GM23338 (cell line): ENCODE measurements around the gene VNN1.

Experiments
- CREB1 ChIP-seq: fragments of 250-450 bp; sonication (Bioruptor Pico); IDR thresholded peaks from 2 replicates; pipeline ENCODE4 v1.5.0; 2020; ENCODE audit warnings: low read depth, mild to moderate bottlenecking, moderate library complexity
- CTCF ChIP-seq, 2 experiments: fragments of 200-600 bp in 1 of 2; sonication (generic) in 1 of 2; conservative IDR thresholded peaks; 2 replicates each; pipeline versions ENCODE4 v1.5.1 to v1.6.1; 2016 to 2017; ENCODE audit warnings: antibody characterized with exemption in 2 of 2, low read depth in 2 of 2, mild to moderate bottlenecking in 2 of 2, moderate library complexity in 1 of 2
- EZH2 ChIP-seq: fragments of 200-600 bp; sonication (generic); IDR thresholded peaks from one replicate; pipeline ENCODE4 v1.8.0; 2017; ENCODE audit warnings: antibody characterized with exemption, mild to moderate bottlenecking, low read depth; ENCODE audit not compliant: unreplicated experiment
- EZH2phosphoT487 ChIP-seq: fragments of 200-600 bp; sonication (generic); IDR thresholded peaks from one replicate; pipeline ENCODE4 v1.8.1; 2018; ENCODE audit warnings: antibody characterized with exemption; ENCODE audit not compliant: unreplicated experiment
- JUNB ChIP-seq: IDR thresholded peaks from one replicate; pipeline ENCODE4 v1.6.1; 2016; ENCODE audit warnings: antibody characterized with exemption; ENCODE audit not compliant: unreplicated experiment
- NANOG ChIP-seq: IDR thresholded peaks from 2 replicates; pipeline ENCODE4 v1.6.1; 2016; ENCODE audit warnings: antibody characterized with exemption, borderline replicate concordance
- POLR2AphosphoS5 ChIP-seq: IDR thresholded peaks from 2 replicates; pipeline ENCODE4 v1.6.1; 2016; ENCODE audit warnings: antibody characterized with exemption, low read depth
- REST ChIP-seq: IDR thresholded peaks from one replicate; pipeline ENCODE4 v1.6.1; 2018; ENCODE audit warnings: antibody characterized with exemption; ENCODE audit not compliant: unreplicated experiment
- ZNF462 ChIP-seq: fragments of 250-450 bp; sonication (Bioruptor Pico); IDR thresholded peaks from 2 replicates; pipeline ENCODE4 v1.5.0; 2020; ENCODE audit warnings: mild to moderate bottlenecking, moderate library complexity

GRCh38 chr6:132671295-132671694 is 42.6 kb downstream of the VNN1 start:
- TF ChIP-seq CTCF (conservative IDR thresholded peaks at IDR 0.05; ENCODE audit: low read depth in 2 of 2) (no peak), ZNF462 (no peak), POLR2AphosphoS5 (no peak), EZH2 (no peak), NANOG (no peak), JUNB (no peak), CREB1 (no peak), EZH2phosphoT487 (no peak), REST (no peak)
